GM19193 (cell line): ENCODE results near the gene ZEB2.

Experiments used
- POLR2A ChIP-seq: IDR thresholded peaks from 4 replicates; pipeline ENCODE4 v1.6.1; 2011; ENCODE audit not compliant: insufficient read depth, insufficient read length; ENCODE audit errors: extremely low read depth

The ZEB2 gene

GRCh38 chr2:144464730-144465129, 55.2 kb downstream of the ZEB2 start:
- TF ChIP-seq POLR2A, result no peak

DNA sequence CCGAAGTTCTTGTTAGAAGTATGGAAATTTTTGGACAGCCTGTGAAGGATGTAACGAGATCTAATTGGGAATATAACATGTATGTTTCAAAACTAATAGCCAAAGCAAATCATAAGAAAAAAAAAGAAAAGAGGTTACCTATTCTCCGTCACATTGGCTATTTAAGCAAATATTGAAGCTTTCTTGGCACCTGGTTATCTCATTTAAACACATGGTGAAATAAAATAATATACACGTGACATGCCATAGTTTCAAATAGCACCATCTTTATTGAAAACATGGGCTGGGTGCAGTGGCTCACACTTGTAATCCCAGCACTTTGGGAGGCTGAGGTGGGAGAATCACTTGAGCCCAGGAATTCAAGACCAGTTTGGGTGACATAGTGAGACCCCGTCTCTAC, 56.7 kb downstream of the ZEB2 start:
- TF ChIP-seq POLR2A, result no peak

DNA sequence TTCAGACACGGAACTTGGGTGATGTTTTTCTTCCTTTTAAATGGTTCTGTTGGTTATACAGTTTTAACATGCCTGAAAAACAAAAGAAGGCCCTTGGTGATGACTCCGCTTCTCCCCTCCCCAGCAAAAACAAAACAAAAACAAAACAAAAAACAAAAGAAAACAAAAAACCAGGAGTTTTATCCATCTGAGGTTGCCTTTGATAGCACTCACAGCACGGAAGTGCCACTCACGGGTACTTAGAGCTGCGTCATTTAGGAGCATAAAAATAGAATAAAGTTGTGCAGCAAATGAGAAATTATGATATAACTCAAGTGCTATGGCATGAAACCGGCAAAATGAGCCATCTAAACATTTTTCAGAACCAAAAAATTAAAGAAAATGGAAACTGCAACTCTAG, 57.7 kb downstream of the ZEB2 start:
- TF ChIP-seq POLR2A, result no peak

- no peak for TF ChIP-seq POLR2A
Observed at GRCh38 chr2:144461308-144461766, 58.6 kb downstream of the ZEB2 start.

DNA sequence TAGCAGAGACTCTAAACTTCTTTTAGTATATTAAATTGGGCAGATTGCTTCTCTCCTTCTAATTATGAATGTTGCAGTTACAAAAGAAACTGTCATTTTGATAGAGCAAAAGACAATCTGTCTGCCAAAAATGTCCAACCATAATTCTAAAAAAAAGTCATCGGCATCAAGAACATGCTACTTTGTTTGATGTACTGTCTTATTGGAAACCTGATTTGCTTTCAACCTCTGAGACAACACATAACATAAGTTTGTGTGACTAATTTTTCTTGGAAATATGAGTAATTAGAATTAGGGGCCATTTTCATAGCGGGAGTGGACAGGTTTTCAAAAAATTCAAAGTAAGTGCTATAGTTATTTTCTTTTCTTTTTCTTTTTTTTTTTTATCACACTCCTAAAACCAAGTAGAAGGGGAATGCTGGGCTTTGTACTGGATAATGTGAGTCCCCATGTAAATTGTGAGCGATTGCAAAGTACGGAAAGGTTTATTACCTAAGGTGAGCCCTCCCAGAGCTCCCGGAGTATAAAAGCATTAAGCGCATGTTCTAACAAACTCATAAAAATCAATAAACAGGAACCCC, 59.1 kb downstream of the ZEB2 start:
- TF ChIP-seq POLR2A, result no peak

- no peak for TF ChIP-seq POLR2A
Observed at GRCh38 chr2:144459937-144460336, 60.0 kb downstream of the ZEB2 start.

DNA sequence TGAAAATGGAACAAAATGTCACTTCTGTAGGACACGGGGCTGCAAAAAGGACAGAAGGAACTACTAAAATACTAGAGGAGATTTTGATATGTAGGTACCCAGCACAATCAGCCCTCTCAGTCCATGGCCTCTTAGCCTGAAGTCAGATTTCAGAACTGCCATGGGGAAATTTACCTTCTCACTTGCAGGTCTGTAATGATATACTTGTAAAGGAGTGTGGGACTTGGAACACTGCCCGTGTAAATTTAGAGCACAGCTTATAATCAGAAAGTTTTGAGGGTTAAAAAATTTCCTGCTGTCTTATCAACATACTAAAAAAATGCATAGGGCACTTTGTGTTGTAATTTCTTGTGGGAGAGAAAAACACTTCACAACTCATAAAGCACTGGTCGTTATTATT, 60.6 kb downstream of the ZEB2 start:
- no peak for TF ChIP-seq POLR2A

DNA sequence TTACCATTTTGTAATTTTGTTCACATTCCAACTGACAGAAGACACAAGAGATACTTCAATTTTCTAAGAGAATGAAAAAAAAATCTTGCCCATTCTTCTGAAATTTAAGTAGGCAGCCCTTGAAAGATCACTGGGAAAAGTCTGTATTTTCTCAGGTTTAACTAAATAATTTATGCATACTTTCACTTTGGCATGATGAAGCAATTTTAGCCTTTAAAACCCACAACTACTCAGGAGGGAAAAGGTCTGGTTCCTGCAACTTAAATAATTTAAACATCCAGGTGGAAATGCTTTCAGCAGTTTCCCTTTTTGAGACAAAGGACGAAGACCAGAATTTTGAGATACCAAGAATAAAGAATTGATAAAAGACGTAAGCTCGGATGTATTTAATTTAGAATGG, 61.4 kb downstream of the ZEB2 start:
- no peak for TF ChIP-seq POLR2A

DNA sequence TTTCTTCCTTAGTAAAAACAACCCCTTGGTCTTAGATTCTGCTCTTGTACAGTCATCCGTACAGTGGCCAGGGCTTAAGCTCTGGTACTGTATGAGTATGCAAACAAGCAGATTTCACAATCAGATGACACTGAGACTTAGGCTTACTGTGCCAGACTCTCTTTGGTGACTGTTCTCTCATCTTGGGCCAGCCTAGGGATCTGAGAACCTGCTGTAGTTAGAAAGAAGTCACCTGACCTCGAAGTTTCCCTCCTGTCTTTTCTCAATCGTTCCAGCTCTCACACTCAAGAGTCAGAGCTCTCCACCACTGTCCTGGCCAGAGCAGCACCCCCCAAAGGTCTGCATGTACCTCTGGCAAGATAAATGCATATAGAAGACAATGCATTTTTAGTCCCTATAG, 63.2 kb downstream of the ZEB2 start:
- no peak for TF ChIP-seq POLR2A

GRCh38 chr2:144455987-144456386, 63.9 kb downstream of the ZEB2 start:
- TF ChIP-seq POLR2A, result no peak

DNA sequence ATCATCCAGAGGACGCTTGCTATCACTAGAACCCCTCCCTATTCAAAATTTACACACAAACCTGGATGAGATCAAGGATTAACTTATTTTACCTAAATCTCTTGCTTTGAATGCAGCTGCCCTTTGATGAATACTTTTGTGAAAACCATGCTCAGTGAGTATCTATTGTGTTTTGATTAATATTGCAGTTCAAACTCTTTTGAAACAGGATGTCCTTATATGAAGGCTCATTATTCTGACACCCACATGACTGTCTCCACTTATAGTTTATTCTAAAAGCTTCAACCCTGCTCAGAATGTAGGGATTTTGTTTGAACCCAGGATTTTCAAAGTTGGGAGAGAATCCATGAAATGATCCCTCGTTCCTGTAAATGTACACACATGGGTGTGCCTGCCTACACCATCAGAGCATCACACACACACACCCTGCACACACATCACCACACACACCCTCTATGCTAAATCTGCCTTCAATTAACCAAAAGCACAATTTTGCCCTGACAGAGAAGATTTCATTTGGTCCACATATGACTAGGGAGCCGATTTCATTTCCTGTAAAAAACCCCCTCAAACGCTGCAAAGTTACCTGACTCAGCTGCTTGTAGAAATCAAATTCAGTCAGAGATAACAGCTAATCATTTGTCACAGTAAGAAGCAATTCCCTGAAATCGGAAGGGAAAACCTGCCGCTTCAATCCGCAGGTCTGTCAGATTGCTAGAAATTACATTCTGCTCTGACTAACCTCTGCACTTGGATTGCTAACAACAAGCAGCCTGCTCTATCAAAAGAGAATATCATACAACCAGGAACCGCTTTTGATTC, 65.2 kb downstream of the ZEB2 start:
- TF ChIP-seq POLR2A, result no peak

GRCh38 chr2:144453486-144454158, 66.3 kb downstream of the ZEB2 start:
- TF ChIP-seq POLR2A, result no peak

DNA sequence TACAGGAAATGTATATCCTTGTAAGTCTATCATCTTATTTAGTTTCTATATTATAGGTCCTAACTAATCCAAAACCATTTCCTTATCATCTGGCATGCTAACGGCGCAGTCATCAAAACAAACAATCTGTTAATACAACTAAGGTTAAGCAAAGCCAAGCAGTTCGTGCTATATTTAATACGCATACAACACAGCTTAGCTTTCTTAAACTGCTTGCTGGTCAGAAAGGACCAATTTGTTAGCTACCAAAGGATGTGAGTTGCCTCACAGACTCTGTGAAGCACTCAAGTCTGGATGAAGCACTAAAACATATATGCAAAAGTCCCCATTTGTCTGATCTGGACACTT, 67.0 kb downstream of the ZEB2 start:
- TF ChIP-seq POLR2A, result no peak

GRCh38 chr2:144452169-144452988, 67.5 kb downstream of the ZEB2 start:
- no peak for TF ChIP-seq POLR2A

DNA sequence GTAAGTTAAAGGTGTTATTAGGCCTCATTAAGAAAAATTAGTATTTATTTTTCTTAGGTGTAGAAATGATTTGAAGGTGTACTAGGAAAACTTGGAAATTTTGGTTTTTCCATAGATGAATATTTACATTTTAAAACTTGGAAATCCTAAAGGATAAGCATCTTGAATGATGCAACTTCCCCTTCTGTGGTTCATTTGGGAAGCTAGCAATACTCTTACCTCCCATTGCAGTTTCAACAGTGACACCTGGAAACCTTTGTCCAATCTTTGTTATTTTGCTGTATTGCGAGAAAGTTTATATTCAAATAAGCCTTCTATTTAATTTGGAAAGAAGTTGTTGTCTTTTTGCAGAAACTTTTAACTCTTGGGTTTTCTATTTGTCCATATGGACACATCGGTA, 68.5 kb downstream of the ZEB2 start:
- no peak for TF ChIP-seq POLR2A
